SK-N-SH (cell line): ENCODE data around the gene TTC23L. TPM values are rescaled to one million over a fixed set of nuclear protein-coding genes. Genes with fewer than 3 reads are reported as not detected.

Experiments used
- CTCF ChIA-PET: fragments of 300-600, 350-600 bp; formaldehyde crosslinking; extraction: SDS; loops from one replicate; lab custom pipeline; 2021; lab: Yijun Ruan, JAX
- POLR2A ChIA-PET: fragments of 350-600 bp; sonication (Branson Sonifier 250); formaldehyde crosslinking; extraction: SDS; loops from one replicate; lab custom pipeline; 2020; ENCODE audit warnings: antibody characterized with exemption, inconsistent platforms; lab: Yijun Ruan, JAX
- DNase-seq: peaks from one replicate; pipeline ENCODE4 v3.0.0; 2012
- H2AFZ ChIP-seq: fragments of 200-600 bp; sonication (generic); 2 replicates; pipeline ENCODE4 v1.8.1; 2016; ENCODE audit warnings: antibody characterized with exemption, mild to moderate bottlenecking, low read depth
- H3F3A ChIP-seq: fragments of 200-600 bp; sonication (generic); replicated peaks from 2 replicates; pipeline ENCODE3; 2016; ENCODE audit warnings: antibody characterized with exemption, mild to moderate bottlenecking; ENCODE audit not compliant: insufficient read depth
- H3K27ac ChIP-seq, 2 experiments: fragments of 200-500 bp in 1 of 2; fragments of 200-600 bp in 1 of 2; sonication (Bioruptor generic) in 1 of 2; sonication (generic), shearing (Covaris generic) in 1 of 2; 2 replicates each; pipeline versions ENCODE4 v1.5.1 to v1.6.1; 2014 to 2016; ENCODE audit warnings: low read depth in 2 of 2, inconsistent platforms in 1 of 2, low read length in 1 of 2, mild to moderate bottlenecking in 1 of 2, mixed read lengths in 1 of 2
- H3K27me3 ChIP-seq: fragments of 200-600 bp; sonication (generic), shearing (Covaris generic); 2 replicates; pipeline ENCODE4 v1.6.1; 2016; ENCODE audit warnings: mixed run types; ENCODE audit not compliant: insufficient read depth
- H3K36me3 ChIP-seq, 2 experiments: fragments of 200-500 bp in 1 of 2; fragments of 200-600 bp in 1 of 2; sonication (Bioruptor generic) in 1 of 2; sonication (generic) in 1 of 2; replicated peaks in 1 of 2; 2 replicates each; pipeline versions ENCODE3 to v1.5.1; 2014 to 2016; ENCODE audit warnings: low read length in 1 of 2, mild to moderate bottlenecking in 1 of 2; ENCODE audit not compliant: insufficient read depth in 2 of 2, control insufficient read depth in 1 of 2
- H3K4me1 ChIP-seq, 2 experiments: fragments of 200-500 bp in 1 of 2; fragments of 200-600 bp in 1 of 2; sonication (Bioruptor generic) in 1 of 2; sonication (generic), shearing (Covaris generic) in 1 of 2; 2 replicates each; pipeline versions ENCODE4 v1.5.1 to v1.6.1; 2014 to 2016; ENCODE audit warnings: low read depth in 1 of 2, low read length in 1 of 2, mixed run types in 1 of 2; ENCODE audit not compliant: insufficient read depth in 2 of 2, control insufficient read depth in 1 of 2
- H3K4me2 ChIP-seq: fragments of 200-600 bp; sonication (generic), shearing (Covaris generic); 2 replicates; pipeline ENCODE4 v1.6.1; 2017; ENCODE audit warnings: mixed run types
- H3K4me3 ChIP-seq, 2 experiments: fragments of 200-500 bp in 1 of 2; fragments of 200-600 bp in 1 of 2; sonication (Bioruptor generic) in 1 of 2; sonication (generic), shearing (Covaris generic) in 1 of 2; 2 replicates each; pipeline versions ENCODE4 v1.5.1 to v1.8.1; 2014 to 2016; ENCODE audit warnings: low read depth in 2 of 2, inconsistent platforms in 1 of 2, low read length in 1 of 2, mild to moderate bottlenecking in 1 of 2, mixed read lengths in 1 of 2, moderate library complexity in 1 of 2
- H3K79me2 ChIP-seq: fragments of 200-600 bp; sonication (generic); 2 replicates; pipeline ENCODE4 v1.8.1; 2017; ENCODE audit warnings: mild to moderate bottlenecking; ENCODE audit not compliant: insufficient read depth
- H3K9ac ChIP-seq: fragments of 200-600 bp; sonication (generic); 2 replicates; pipeline ENCODE4 v1.6.1; 2017; ENCODE audit warnings: mixed run types
- H3K9me2 ChIP-seq: fragments of 200-600 bp; sonication (generic); 2 replicates; pipeline ENCODE4 v1.6.1; 2017; ENCODE audit warnings: mixed run types
- H3K9me3 ChIP-seq: fragments of 200-600 bp; sonication (generic); 2 replicates; pipeline ENCODE4 v1.6.1; 2017; ENCODE audit warnings: mixed run types, mild to moderate bottlenecking, moderate library complexity
- H4K20me1 ChIP-seq: fragments of 200-600 bp; sonication (generic); 2 replicates; pipeline ENCODE4 v1.6.1; 2017; ENCODE audit warnings: mild to moderate bottlenecking, mixed run types; ENCODE audit not compliant: insufficient read depth
- CHD2 ChIP-seq: fragments of 150-350 bp; IDR thresholded peaks from 2 replicates; pipeline ENCODE4 v1.6.1; 2018; ENCODE audit warnings: low read length; ENCODE audit not compliant: partially characterized antibody
- ELF1 ChIP-seq: IDR thresholded peaks from 2 replicates; pipeline ENCODE4 v1.4.0; 2012
- FOSL2 ChIP-seq: IDR thresholded peaks from 2 replicates; pipeline ENCODE4 v1.4.0; 2012; ENCODE audit warnings: low read depth, mild to moderate bottlenecking, moderate library complexity, borderline replicate concordance
- FOXJ3 ChIP-seq: sonication (generic); formaldehyde crosslinking; IDR thresholded peaks from 2 replicates; pipeline ENCODE4 v1.5.1; 2020; ENCODE audit warnings: mild to moderate bottlenecking, missing genetic modification reagents
- GABPA ChIP-seq: IDR thresholded peaks from 2 replicates; pipeline ENCODE4 v1.4.0; 2012; ENCODE audit warnings: low read depth, mild to moderate bottlenecking
- GATA2 ChIP-seq: sonication (generic); formaldehyde crosslinking; IDR thresholded peaks from 2 replicates; pipeline ENCODE4 v1.5.0; 2020; ENCODE audit warnings: mild to moderate bottlenecking, missing genetic modification reagents
- JUND ChIP-seq: IDR thresholded peaks from 2 replicates; pipeline ENCODE4 v1.4.0; 2012
- MAX ChIP-seq: IDR thresholded peaks from 2 replicates; pipeline ENCODE4 v1.4.0; 2012; ENCODE audit warnings: low read depth
- MEF2A ChIP-seq: IDR thresholded peaks from 2 replicates; pipeline ENCODE4 v1.4.0; 2012; ENCODE audit warnings: low read depth, borderline replicate concordance
- PBX3 ChIP-seq: IDR thresholded peaks from 2 replicates; pipeline ENCODE4; 2012
- REST ChIP-seq: IDR thresholded peaks from 2 replicates; pipeline ENCODE4 v1.6.1; 2012; ENCODE audit warnings: mild to moderate bottlenecking, low read depth, low read length, moderate library complexity
- RFX5 ChIP-seq: IDR thresholded peaks from 2 replicates; pipeline ENCODE4 v1.6.1; 2012; ENCODE audit warnings: mild to moderate bottlenecking, improper control_type of control experiment, low read length
- SMC3 ChIP-seq: IDR thresholded peaks from 2 replicates; pipeline ENCODE4 v1.6.1; 2012; ENCODE audit warnings: low read depth, low read length, improper control_type of control experiment
- TCF12 ChIP-seq: IDR thresholded peaks from 2 replicates; pipeline ENCODE4 v1.4.0; 2012
- TEAD4 ChIP-seq: IDR thresholded peaks from 2 replicates; pipeline ENCODE4 v1.4.0; 2012; ENCODE audit warnings: mild to moderate bottlenecking, borderline replicate concordance; ENCODE audit not compliant: insufficient read depth
- USF1 ChIP-seq: IDR thresholded peaks from 2 replicates; pipeline ENCODE4 v1.4.0; 2012; ENCODE audit warnings: low read depth, borderline replicate concordance
- USF2 ChIP-seq: fragments of 150-350 bp; IDR thresholded peaks from 2 replicates; pipeline ENCODE4 v1.6.1; 2017; ENCODE audit warnings: antibody characterized with exemption, low read length, low read depth, borderline replicate concordance
- YY1 ChIP-seq: IDR thresholded peaks from 2 replicates; pipeline ENCODE4 v1.4.0; 2012; ENCODE audit warnings: low read depth, mild to moderate bottlenecking
- ZBTB33 ChIP-seq: IDR thresholded peaks from 2 replicates; pipeline ENCODE4 v1.4.0; 2012; ENCODE audit warnings: low read depth, borderline replicate concordance
- WGBS: methylation state at CpG from one replicate; pipeline ENCODE4 v1.1.6; 2017; ENCODE audit warnings: low lambda C conversion rate; 5-methylcytosine and 5-hydroxymethylcytosine counted together
- polyA plus RNA-seq, 3 experiments: library from polyadenylated mRNA; depleted of rRNA; stranded (reverse); fragments of >200 nt; gene quantifications; 2 replicates each; pipeline ENCODE4 v1.2.3, GENCODE V29; 2012

Gene TTC23L
- polyA plus RNA-seq, 1 of the 3 experiments (the other 2 are of a cell fraction), result 0.49 TPM

- Histone ChIP-seq H3K4me3 (no peak overlapping the region), H4K20me1 (no peaks in the 10 kb centered on the region), H3F3A (peaks cover 14% of the 10 kb centered on the region), H3K4me1 (peaks cover 0 to 16% of the 10 kb centered on the region in 2 experiments; a peak in 2 of 4 replicates), H2AFZ (no peak overlapping the region), H3K4me2 (no peak overlapping the region), H3K9me2 (no peaks in the 10 kb centered on the region), H3K9ac (no peak overlapping the region), H3K27ac (no peak overlapping the region), H3K79me2 (peaks cover 11% of the 10 kb centered on the region), H3K9me3 (no peaks in the 10 kb centered on the region), H3K27me3 (no peaks in the 10 kb centered on the region), H3K36me3 (peaks cover 44 to 55% of the 10 kb centered on the region in 2 experiments)
- DNase-seq, result no peak
- 87% methylated on average over 6 of the region's 6 CpGs for WGBS
- POLR2A ChIA-PET, result no interaction called here
- no peak for TF ChIP-seq FOSL2
- no peak for TF ChIP-seq YY1
- no peak for TF ChIP-seq PBX3
- no peak for TF ChIP-seq ELF1
- TF ChIP-seq SMC3, result no peak
- TF ChIP-seq REST, result no peak
- TF ChIP-seq TCF12, result no peak
- no peak for TF ChIP-seq GATA2 (CRISPR knock-in tag)
- TF ChIP-seq MAX, result no peak
- TF ChIP-seq FOXJ3 (CRISPR knock-in tag), result no peak
- no peak for TF ChIP-seq MEF2A
- no peak for TF ChIP-seq TEAD4
- no peak for TF ChIP-seq USF2
- TF ChIP-seq GABPA, result no peak
- TF ChIP-seq RFX5, result no peak
- no peak for TF ChIP-seq ZBTB33
- no peak for TF ChIP-seq CHD2
- TF ChIP-seq JUND, result no peak
- no peak for TF ChIP-seq USF1
- CTCF ChIA-PET, result no interaction called here
Observed at GRCh38 chr5:34806532-34806931, 32.4 kb upstream of the TTC23L start.
